H1 (cell line): ENCODE results near the gene DGKD. TPM values are rescaled to one million over a fixed set of nuclear protein-coding genes. Genes with fewer than 3 reads are reported as not detected.

Source experiments
- CBX8 ChIP-seq: fragments of 300-800, 300-1000 bp; sonication (generic); IDR thresholded peaks from 2 replicates; pipeline ENCODE4 v1.7.1; 2016; ENCODE audit warnings: low read depth, low read length, borderline replicate concordance
- CTBP2 ChIP-seq: IDR thresholded peaks from 2 replicates; pipeline ENCODE4 v1.7.0; 2011; ENCODE audit warnings: borderline replicate concordance, mild to moderate bottlenecking, moderate library complexity, mixed read lengths, low read length; ENCODE audit not compliant: insufficient read depth, insufficient read length
- EGR1 ChIP-seq: IDR thresholded peaks from 2 replicates; pipeline ENCODE4 v1.6.1; 2011; ENCODE audit warnings: low read depth, low read length, borderline replicate concordance
- HDAC2 ChIP-seq, 2 experiments: fragments of 300-600 bp in 1 of 2; sonication (generic) in 1 of 2; IDR thresholded peaks; 2 replicates each; pipeline ENCODE4 v1.6.1; 2011 to 2012; ENCODE audit warnings: low read depth in 2 of 2, low read length in 2 of 2, mild to moderate bottlenecking in 2 of 2, moderate library complexity in 2 of 2, borderline replicate concordance in 1 of 2, inconsistent platforms in 1 of 2
- polyA plus RNA-seq, 7 experiments: library from polyadenylated mRNA; depleted of rRNA in 3 of 7; stranded (reverse) in 5 of 7; unstranded in 2 of 7; fragments of >200 nt in 5 of 7; fragments of 200-250 nt in 2 of 7; gene quantifications; 1 replicate in 5 of 7; 2 replicates in 1 of 7; 4 replicates in 1 of 7; pipeline versions ENCODE4 v1.2.1 to v1.2.3, GENCODE V29; 2011 to 2013; ENCODE audit warnings: missing spikeins in 2 of 7, mixed read lengths in 2 of 7
- total RNA-seq: library from RNA; stranded (reverse); fragmentation: NEBNext Ultra II Directional; extraction: Animal tissue kit (Norgen Biotek cat#: 25700); gene quantifications from 2 replicates; pipeline ENCODE4 v1.2.1, GENCODE V29; 2021
- TF ChIP-seq, protein P1 (sequence below): fragments of 300-600 bp; sonication (generic); IDR thresholded peaks from 2 replicates; pipeline ENCODE4 v1.7.1; 2012; ENCODE audit warnings: low read length, moderate library complexity, mild to moderate bottlenecking, inconsistent platforms; ENCODE audit not compliant: insufficient replicate concordance
- TF ChIP-seq, protein P2 (sequence below): IDR thresholded peaks from 2 replicates; pipeline ENCODE4 v1.6.1; 2012; ENCODE audit warnings: inconsistent platforms

The DGKD gene
- total and polyA plus RNA-seq, 2 of the 8 experiments (the other 6 are each of a cell fraction or from before 2014, with no cell fraction given): 7.7 to 30.9 TPM

DNA sequence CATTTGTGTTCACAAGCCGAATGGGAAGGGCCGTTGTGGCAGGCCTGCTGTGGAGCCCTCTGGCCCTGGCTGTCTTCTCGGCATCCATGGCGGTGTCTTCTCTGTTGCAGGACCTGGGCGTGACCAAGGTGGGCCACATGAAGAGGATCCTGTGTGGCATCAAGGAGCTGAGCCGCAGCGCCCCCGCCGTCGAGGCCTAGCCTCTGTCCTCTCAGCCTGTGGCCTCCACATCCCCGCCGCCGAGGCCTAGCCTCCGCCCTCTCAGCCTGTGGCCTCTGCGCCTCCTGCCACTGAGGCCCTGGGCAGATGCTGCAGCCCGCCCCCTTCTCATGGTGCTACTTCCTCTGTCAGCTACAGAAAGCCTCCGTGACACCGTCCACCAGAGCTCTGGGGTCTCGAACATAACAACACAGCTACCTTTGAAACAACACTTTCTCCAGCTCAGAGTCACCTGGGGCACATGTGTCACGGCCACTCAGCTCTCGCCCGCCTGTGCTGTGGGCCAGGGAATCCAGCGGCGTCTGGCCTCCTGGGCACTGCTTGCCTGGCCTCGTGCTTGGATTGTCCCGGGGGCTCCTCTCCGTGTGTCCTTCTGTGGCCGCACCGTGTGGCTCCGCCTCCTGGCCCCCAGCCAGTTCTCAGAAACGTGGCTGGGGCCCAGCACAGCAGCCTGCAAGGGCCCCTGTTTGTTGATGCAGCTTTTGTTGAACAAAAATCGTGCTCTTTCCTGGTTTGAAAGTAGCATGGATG, 115.1 kb downstream of the DGKD start (continued):
- TF ChIP-seq HDAC2 (IDR thresholded peaks at IDR 0.05; ENCODE audit: borderline replicate concordance in 1 of 2, low read depth in 2 of 2, low read length in 2 of 2) (no peak), CTBP2 (no peak), EGR1 (no peak), CBX8 (no peak)
- TF ChIP-seq, protein P1, sequence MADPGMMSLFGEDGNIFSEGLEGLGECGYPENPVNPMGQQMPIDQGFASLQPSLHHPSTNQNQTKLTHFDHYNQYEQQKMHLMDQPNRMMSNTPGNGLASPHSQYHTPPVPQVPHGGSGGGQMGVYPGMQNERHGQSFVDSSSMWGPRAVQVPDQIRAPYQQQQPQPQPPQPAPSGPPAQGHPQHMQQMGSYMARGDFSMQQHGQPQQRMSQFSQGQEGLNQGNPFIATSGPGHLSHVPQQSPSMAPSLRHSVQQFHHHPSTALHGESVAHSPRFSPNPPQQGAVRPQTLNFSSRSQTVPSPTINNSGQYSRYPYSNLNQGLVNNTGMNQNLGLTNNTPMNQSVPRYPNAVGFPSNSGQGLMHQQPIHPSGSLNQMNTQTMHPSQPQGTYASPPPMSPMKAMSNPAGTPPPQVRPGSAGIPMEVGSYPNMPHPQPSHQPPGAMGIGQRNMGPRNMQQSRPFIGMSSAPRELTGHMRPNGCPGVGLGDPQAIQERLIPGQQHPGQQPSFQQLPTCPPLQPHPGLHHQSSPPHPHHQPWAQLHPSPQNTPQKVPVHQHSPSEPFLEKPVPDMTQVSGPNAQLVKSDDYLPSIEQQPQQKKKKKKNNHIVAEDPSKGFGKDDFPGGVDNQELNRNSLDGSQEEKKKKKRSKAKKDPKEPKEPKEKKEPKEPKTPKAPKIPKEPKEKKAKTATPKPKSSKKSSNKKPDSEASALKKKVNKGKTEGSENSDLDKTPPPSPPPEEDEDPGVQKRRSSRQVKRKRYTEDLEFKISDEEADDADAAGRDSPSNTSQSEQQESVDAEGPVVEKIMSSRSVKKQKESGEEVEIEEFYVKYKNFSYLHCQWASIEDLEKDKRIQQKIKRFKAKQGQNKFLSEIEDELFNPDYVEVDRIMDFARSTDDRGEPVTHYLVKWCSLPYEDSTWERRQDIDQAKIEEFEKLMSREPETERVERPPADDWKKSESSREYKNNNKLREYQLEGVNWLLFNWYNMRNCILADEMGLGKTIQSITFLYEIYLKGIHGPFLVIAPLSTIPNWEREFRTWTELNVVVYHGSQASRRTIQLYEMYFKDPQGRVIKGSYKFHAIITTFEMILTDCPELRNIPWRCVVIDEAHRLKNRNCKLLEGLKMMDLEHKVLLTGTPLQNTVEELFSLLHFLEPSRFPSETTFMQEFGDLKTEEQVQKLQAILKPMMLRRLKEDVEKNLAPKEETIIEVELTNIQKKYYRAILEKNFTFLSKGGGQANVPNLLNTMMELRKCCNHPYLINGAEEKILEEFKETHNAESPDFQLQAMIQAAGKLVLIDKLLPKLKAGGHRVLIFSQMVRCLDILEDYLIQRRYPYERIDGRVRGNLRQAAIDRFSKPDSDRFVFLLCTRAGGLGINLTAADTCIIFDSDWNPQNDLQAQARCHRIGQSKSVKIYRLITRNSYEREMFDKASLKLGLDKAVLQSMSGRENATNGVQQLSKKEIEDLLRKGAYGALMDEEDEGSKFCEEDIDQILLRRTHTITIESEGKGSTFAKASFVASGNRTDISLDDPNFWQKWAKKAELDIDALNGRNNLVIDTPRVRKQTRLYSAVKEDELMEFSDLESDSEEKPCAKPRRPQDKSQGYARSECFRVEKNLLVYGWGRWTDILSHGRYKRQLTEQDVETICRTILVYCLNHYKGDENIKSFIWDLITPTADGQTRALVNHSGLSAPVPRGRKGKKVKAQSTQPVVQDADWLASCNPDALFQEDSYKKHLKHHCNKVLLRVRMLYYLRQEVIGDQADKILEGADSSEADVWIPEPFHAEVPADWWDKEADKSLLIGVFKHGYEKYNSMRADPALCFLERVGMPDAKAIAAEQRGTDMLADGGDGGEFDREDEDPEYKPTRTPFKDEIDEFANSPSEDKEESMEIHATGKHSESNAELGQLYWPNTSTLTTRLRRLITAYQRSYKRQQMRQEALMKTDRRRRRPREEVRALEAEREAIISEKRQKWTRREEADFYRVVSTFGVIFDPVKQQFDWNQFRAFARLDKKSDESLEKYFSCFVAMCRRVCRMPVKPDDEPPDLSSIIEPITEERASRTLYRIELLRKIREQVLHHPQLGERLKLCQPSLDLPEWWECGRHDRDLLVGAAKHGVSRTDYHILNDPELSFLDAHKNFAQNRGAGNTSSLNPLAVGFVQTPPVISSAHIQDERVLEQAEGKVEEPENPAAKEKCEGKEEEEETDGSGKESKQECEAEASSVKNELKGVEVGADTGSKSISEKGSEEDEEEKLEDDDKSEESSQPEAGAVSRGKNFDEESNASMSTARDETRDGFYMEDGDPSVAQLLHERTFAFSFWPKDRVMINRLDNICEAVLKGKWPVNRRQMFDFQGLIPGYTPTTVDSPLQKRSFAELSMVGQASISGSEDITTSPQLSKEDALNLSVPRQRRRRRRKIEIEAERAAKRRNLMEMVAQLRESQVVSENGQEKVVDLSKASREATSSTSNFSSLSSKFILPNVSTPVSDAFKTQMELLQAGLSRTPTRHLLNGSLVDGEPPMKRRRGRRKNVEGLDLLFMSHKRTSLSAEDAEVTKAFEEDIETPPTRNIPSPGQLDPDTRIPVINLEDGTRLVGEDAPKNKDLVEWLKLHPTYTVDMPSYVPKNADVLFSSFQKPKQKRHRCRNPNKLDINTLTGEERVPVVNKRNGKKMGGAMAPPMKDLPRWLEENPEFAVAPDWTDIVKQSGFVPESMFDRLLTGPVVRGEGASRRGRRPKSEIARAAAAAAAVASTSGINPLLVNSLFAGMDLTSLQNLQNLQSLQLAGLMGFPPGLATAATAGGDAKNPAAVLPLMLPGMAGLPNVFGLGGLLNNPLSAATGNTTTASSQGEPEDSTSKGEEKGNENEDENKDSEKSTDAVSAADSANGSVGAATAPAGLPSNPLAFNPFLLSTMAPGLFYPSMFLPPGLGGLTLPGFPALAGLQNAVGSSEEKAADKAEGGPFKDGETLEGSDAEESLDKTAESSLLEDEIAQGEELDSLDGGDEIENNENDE: no peak
- TF ChIP-seq, protein P2, sequence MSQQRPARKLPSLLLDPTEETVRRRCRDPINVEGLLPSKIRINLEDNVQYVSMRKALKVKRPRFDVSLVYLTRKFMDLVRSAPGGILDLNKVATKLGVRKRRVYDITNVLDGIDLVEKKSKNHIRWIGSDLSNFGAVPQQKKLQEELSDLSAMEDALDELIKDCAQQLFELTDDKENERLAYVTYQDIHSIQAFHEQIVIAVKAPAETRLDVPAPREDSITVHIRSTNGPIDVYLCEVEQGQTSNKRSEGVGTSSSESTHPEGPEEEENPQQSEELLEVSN: no peak
- TF ChIP-seq, all 59 proteins: peak for 0
